K562 (cell line): ENCODE results near the gene DCAF8. TPM values are rescaled to one million over a fixed set of nuclear protein-coding genes. Genes with fewer than 3 reads are reported as not detected.

Experiments
- ATAC-seq: fragments of 200-7000 bp; cut with Tn5 transposase; 3 replicates; pipeline ENCODE4 v1.9.1; 2020; ENCODE audit warnings: moderate library complexity
- BruUV-seq: library from RNA; stranded (reverse); fragments of 400-500 nt; replicated peaks from 2 replicates; lab custom pipeline; 2021; lab: Mats Ljungman, UMichigan
- CTCF ChIA-PET: fragments of 300-600 bp; formaldehyde crosslinking; extraction: SDS; loops from one replicate; lab custom pipeline; 2021; ENCODE audit warnings: low intra/inter-chr PET ratio; lab: Yijun Ruan, JAX
- POLR2A ChIA-PET: fragments of 300-600, 350-650 bp; sonication (Branson Sonifier 250); formaldehyde crosslinking; extraction: SDS; loops from one replicate; lab custom pipeline; 2021; ENCODE audit warnings: antibody characterized with exemption, inconsistent platforms; lab: Yijun Ruan, JAX
- DNase-seq, 4 experiments: peaks; one replicate each; pipeline versions ENCODE4 v3.0.0 to v3.0.0-alpha.2; 2011 to 2018; ENCODE audit warnings: low spot score in 3 of 4, mixed read lengths in 3 of 4; ENCODE audit errors: extremely low read depth in 1 of 4
- FAIRE-seq: peaks from 2 replicates; lab custom pipeline; 2011; peaks lifted over from hg19 to GRCh38; lab: Jason Lieb, UNC
- H2AFZ ChIP-seq: 2 replicates; pipeline ENCODE4 v1.6.0; 2011; ENCODE audit warnings: low read depth, low read length, control low read depth, inconsistent platforms
- H3K27ac ChIP-seq: fragments of 200-600 bp; 3 replicates; pipeline ENCODE4 v1.8.0; 2011; ENCODE audit warnings: low read depth, mild to moderate bottlenecking, control low read depth, inconsistent platforms, low read length, moderate library complexity, mixed read lengths; ENCODE audit errors: extremely low read depth
- H3K27me3 ChIP-seq, 2 experiments: fragments of 300-600 bp in 1 of 2; 2 replicates in 1 of 2; 3 replicates in 1 of 2; pipeline versions ENCODE4 v1.6.0 to v1.8.0; 2011; ENCODE audit warnings: inconsistent platforms in 2 of 2, low read length in 2 of 2, mild to moderate bottlenecking in 1 of 2, mixed read lengths in 1 of 2, moderate library complexity in 1 of 2; ENCODE audit not compliant: control insufficient read depth in 2 of 2, insufficient read depth in 2 of 2
- H3K36me3 ChIP-seq: fragments of 300-600 bp; 3 replicates; pipeline ENCODE4 v1.8.0; 2011; ENCODE audit warnings: mild to moderate bottlenecking, low read length, inconsistent platforms; ENCODE audit not compliant: control insufficient read depth, insufficient read depth
- H3K4me1 ChIP-seq, 2 experiments: fragments of 200-600 bp in 1 of 2; replicated peaks in 1 of 2; 2 replicates in 1 of 2; 3 replicates in 1 of 2; pipeline versions ENCODE4 v1.5.1 to v1.8.0; 2011; ENCODE audit warnings: inconsistent platforms in 2 of 2, low read length in 2 of 2, mild to moderate bottlenecking in 1 of 2, mixed read lengths in 1 of 2, moderate library complexity in 1 of 2; ENCODE audit not compliant: control insufficient read depth in 2 of 2, insufficient read depth in 2 of 2
- H3K4me2 ChIP-seq: 2 replicates; pipeline ENCODE4 v1.6.1; 2011; ENCODE audit warnings: low read length, control low read depth, inconsistent platforms, mixed read lengths; ENCODE audit not compliant: insufficient read depth
- H3K4me3 ChIP-seq: fragments of 200-600 bp; sonication (generic), shearing (Covaris generic); 2 replicates; pipeline ENCODE4 v1.5.1; 2016; ENCODE audit warnings: control low read depth, inconsistent platforms
- H3K79me2 ChIP-seq: fragments of 200-600 bp; 3 replicates; pipeline ENCODE4 v1.8.0; 2011; ENCODE audit warnings: low read length, inconsistent platforms; ENCODE audit not compliant: control insufficient read depth, insufficient read depth
- H3K9ac ChIP-seq, 2 experiments: 2 replicates each; pipeline versions ENCODE4 v1.6.0 to v1.6.1; 2011; ENCODE audit warnings: low read depth in 2 of 2, low read length in 2 of 2, control low read depth in 1 of 2, inconsistent platforms in 1 of 2, mild to moderate bottlenecking in 1 of 2, mixed read lengths in 1 of 2; ENCODE audit not compliant: insufficient read depth in 1 of 2
- H3K9me1 ChIP-seq: one replicate; pipeline ENCODE4 v1.6.0; 2011; ENCODE audit warnings: inconsistent platforms, mild to moderate bottlenecking, low read length, moderate library complexity; ENCODE audit not compliant: control insufficient read depth, insufficient read depth
- H3K9me3 ChIP-seq: replicated peaks from 2 replicates; pipeline ENCODE4 v1.5.1; 2011; ENCODE audit warnings: low read depth, low read length, inconsistent platforms; ENCODE audit not compliant: control insufficient read depth, insufficient read depth
- H4K20me1 ChIP-seq: replicated peaks from 2 replicates; pipeline ENCODE4 v1.6.1; 2011; ENCODE audit warnings: low read length, inconsistent platforms, mixed read lengths; ENCODE audit not compliant: control insufficient read depth, insufficient read depth
- AFF4 ChIP-seq: sonication (generic); formaldehyde crosslinking; IDR thresholded peaks from 2 replicates; pipeline ENCODE4 v1.8.0; 2023; ENCODE audit warnings: mild to moderate bottlenecking, missing genetic modification reagents
- CBFA2T3 ChIP-seq: fragments of 450-650 bp; IDR thresholded peaks from 2 replicates; pipeline ENCODE4 v1.6.1; 2017
- GABPB2 ChIP-seq: fragments of 250-450 bp; sonication (Bioruptor Pico); conservative IDR thresholded peaks from 2 replicates; pipeline ENCODE4 v1.5.1; 2021; ENCODE audit warnings: mild to moderate bottlenecking
- GATAD2B ChIP-seq: fragments of 450-650 bp; IDR thresholded peaks from 2 replicates; pipeline ENCODE4 v1.6.1; 2017; ENCODE audit warnings: mild to moderate bottlenecking, borderline replicate concordance
- KLF10 ChIP-seq: fragments of 250-450 bp; sonication (Bioruptor Pico); IDR thresholded peaks from 2 replicates; pipeline ENCODE4 v1.6.1; 2021; ENCODE audit warnings: matching md5 sums
- KLF16 ChIP-seq: IDR thresholded peaks from 2 replicates; pipeline ENCODE4 v1.6.1; 2016; ENCODE audit warnings: antibody characterized with exemption
- KLF6 ChIP-seq: fragments of 250-450 bp; sonication (Bioruptor Pico); IDR thresholded peaks from 2 replicates; pipeline ENCODE4 v1.4.0; 2020; ENCODE audit warnings: mild to moderate bottlenecking, moderate library complexity, borderline replicate concordance
- MXD1 ChIP-seq: fragments of 250-450 bp; sonication (Bioruptor Pico); IDR thresholded peaks from 2 replicates; pipeline ENCODE4 v1.8.0; 2021; ENCODE audit warnings: borderline replicate concordance, mild to moderate bottlenecking, moderate library complexity; ENCODE audit not compliant: poor library complexity, severe bottlenecking
- NCOA1 ChIP-seq: fragments of 450-650 bp; IDR thresholded peaks from 2 replicates; pipeline ENCODE4 v1.6.1; 2016; ENCODE audit warnings: low read depth
- NR2C1 ChIP-seq, 2 experiments: fragments of 450-650 bp; IDR thresholded peaks; 2 replicates each; pipeline ENCODE4 v1.6.1; 2017; ENCODE audit warnings: mild to moderate bottlenecking in 2 of 2, antibody characterized with exemption in 1 of 2, inconsistent platforms in 1 of 2, missing compliant biosample characterization in 1 of 2, missing genetic modification characterization in 1 of 2
- PHF21A ChIP-seq: fragments of 450-650 bp; IDR thresholded peaks from 2 replicates; pipeline ENCODE4 v1.6.1; 2017; ENCODE audit warnings: low read depth, borderline replicate concordance
- STAT5A ChIP-seq: IDR thresholded peaks from 2 replicates; pipeline ENCODE4 v1.6.1; 2012; ENCODE audit warnings: low read length, inconsistent platforms, borderline replicate concordance
- ZBTB49 ChIP-seq: sonication (generic); formaldehyde crosslinking; IDR thresholded peaks from 2 replicates; pipeline ENCODE4 v1.8.0; 2022; ENCODE audit warnings: missing genetic modification reagents, mild to moderate bottlenecking, borderline replicate concordance
- ZNF121 ChIP-seq: sonication (generic); formaldehyde crosslinking; conservative IDR thresholded peaks from 2 replicates; pipeline ENCODE4 v1.8.0; 2022; ENCODE audit warnings: missing genetic modification reagents
- WGBS: fragments of 100-300 bp; shearing (Covaris generic); methylation state at CpG from one replicate; pipeline ENCODE4 v1.1.6; 2016; ENCODE audit warnings: low coverage, mixed read lengths; ENCODE audit not compliant: insufficient coverage; ENCODE audit errors: missing lambda C conversion rate; 5-methylcytosine and 5-hydroxymethylcytosine counted together
- in situ Hi-C: fragments of 300-500 bp; cut with MboI; formaldehyde crosslinking; loops from 4 replicates; pipeline ENCODE4 v1.15.0; 2018; ENCODE audit warnings: inconsistent platforms, mixed read lengths
- intact Hi-C: fragments of 100-400 bp; cut with micrococcal nuclease; formaldehyde crosslinking; loops from 2 replicates; pipeline ENCODE4 v1.14.2; 2022
- polyA plus RNA-seq, 8 experiments: library from polyadenylated mRNA; depleted of rRNA in 4 of 8; stranded (reverse) in 5 of 8; unstranded in 3 of 8; fragments of >200 nt; fragmentation: Nextera tagmentation in 2 of 8; fragmentation: Illumina TruSeq in 1 of 8; extraction: Ambion mirVana in 2 of 8; extraction: Trizol in 1 of 8; gene quantifications; 2 replicates each; pipeline versions ENCODE4 v1.2.1 to v1.2.3, GENCODE V29; 2011 to 2014; ENCODE audit warnings: inconsistent platforms in 1 of 8, missing spikeins in 1 of 8
- total RNA-seq, 7 experiments: library from RNA; depleted of rRNA in 6 of 7; stranded (reverse); fragments of >200 nt in 6 of 7; fragmentation: Illumina TruSeq in 2 of 7; extraction: Trizol in 2 of 7; gene quantifications; 2 replicates each; pipeline versions ENCODE4 v1.2.1 to v1.2.3, GENCODE V29; 2011 to 2021; ENCODE audit warnings: low replicate concordance in 1 of 7

The DCAF8 gene
- total and polyA plus RNA-seq, 9 of the 15 experiments (the other 6 are each of a cell fraction or from before 2014, with no cell fraction given) = 11.6 to 149 (median 81.3) TPM

- Histone ChIP-seq H2AFZ (no peak overlapping the region), H3K4me3 (no peak overlapping the region), H3K4me2 (no peak overlapping the region), H3K27me3 (peaks cover 0 to 14% of the 10 kb centered on the region in 2 experiments; a peak in 2 of 5 replicates), H3K4me1 (peaks cover 4 to 10% of the 10 kb centered on the region in 2 experiments), H3K79me2 (no peaks in the 10 kb centered on the region), H3K36me3 (no peaks in the 10 kb centered on the region; the same call in 2 of the 3 replicates), H3K9me1 (no peaks in the 10 kb centered on the region), H3K9me3 (no peaks in the 10 kb centered on the region), H4K20me1 (no peaks in the 10 kb centered on the region), H3K9ac (no peak overlapping the region), H3K27ac (no peak overlapping the region)
- ATAC-seq (no peak), FAIRE-seq (no peak), DNase-seq (no peak)
- no TSS peak for BruUV-seq
- ChIA-PET CTCF (interaction anchor here (0.8 kb wide), 1 partner anchor 179 kb away, joined by 3 read pairs; no protein-coding TSS in a partner anchor), POLR2A (interaction anchor here (0.7 kb wide), 1 partner anchor 9 kb away, joined by 4 read pairs; no protein-coding TSS in a partner anchor)
- in situ Hi-C loops = no loop called here
- 38% methylated on average over 4 of the region's 4 CpGs for WGBS
- intact Hi-C loops = loop anchor here (10.0 kb wide), 1 partner anchor 408 kb away; no protein-coding TSS in a partner anchor
- TF ChIP-seq GATAD2B = no peak
- no peak for TF ChIP-seq CBFA2T3
- TF ChIP-seq NR2C1 (IDR thresholded peaks at IDR 0.05) = no peak
- TF ChIP-seq NR2C1 (tag; IDR thresholded peaks at IDR 0.05) = no peak
- no peak for TF ChIP-seq KLF10 (CRISPR knock-in tag)
- no peak for TF ChIP-seq NCOA1
- no peak for TF ChIP-seq KLF6 (CRISPR knock-in tag)
- TF ChIP-seq KLF16 = no peak
- no peak for TF ChIP-seq ZBTB49 (CRISPR knock-in tag)
- TF ChIP-seq STAT5A = no peak
- TF ChIP-seq AFF4 = no peak
- TF ChIP-seq MXD1 (CRISPR knock-in tag) = no peak
- no peak for TF ChIP-seq ZNF121
- TF ChIP-seq GABPB2 (CRISPR knock-in tag) = no peak
- TF ChIP-seq PHF21A = no peak
These were observed 65.1 kb downstream of the DCAF8 start for GRCh38 chr1:160197231-160197630.
